Measurements from ENCODE around the gene SVEP1. TPM values are rescaled to one million over a fixed set of nuclear protein-coding genes. Genes with fewer than 3 reads are reported as not detected.

The SVEP1 gene
- total RNA-seq, 2 experiments from 2014 or later: not detected

GRCh38 chr9:110499608-110500007 lies 79.9 kb downstream of the SVEP1 start:
- TF ChIP-seq, protein P1, sequence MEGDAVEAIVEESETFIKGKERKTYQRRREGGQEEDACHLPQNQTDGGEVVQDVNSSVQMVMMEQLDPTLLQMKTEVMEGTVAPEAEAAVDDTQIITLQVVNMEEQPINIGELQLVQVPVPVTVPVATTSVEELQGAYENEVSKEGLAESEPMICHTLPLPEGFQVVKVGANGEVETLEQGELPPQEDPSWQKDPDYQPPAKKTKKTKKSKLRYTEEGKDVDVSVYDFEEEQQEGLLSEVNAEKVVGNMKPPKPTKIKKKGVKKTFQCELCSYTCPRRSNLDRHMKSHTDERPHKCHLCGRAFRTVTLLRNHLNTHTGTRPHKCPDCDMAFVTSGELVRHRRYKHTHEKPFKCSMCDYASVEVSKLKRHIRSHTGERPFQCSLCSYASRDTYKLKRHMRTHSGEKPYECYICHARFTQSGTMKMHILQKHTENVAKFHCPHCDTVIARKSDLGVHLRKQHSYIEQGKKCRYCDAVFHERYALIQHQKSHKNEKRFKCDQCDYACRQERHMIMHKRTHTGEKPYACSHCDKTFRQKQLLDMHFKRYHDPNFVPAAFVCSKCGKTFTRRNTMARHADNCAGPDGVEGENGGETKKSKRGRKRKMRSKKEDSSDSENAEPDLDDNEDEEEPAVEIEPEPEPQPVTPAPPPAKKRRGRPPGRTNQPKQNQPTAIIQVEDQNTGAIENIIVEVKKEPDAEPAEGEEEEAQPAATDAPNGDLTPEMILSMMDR (IDR thresholded peaks at IDR 0.05): no peak
- no peak overlapping the region for H3K27ac ChIP-seq (ENCODE audit: low read depth in 1 of 2, low read length in 2 of 2)
- POLR2A ChIA-PET: no interaction called here
- intact Hi-C loops (cut with DNase I, micrococcal nuclease): no loop called here
- no peaks in the 10 kb centered on the region for H3K4me1 ChIP-seq (ENCODE audit: insufficient read depth, low read length)
- no peaks in the 10 kb centered on the region for H3K27me3 ChIP-seq (ENCODE audit: control insufficient read depth in 1 of 2, insufficient read depth in 2 of 2, low read length in 2 of 2)
- DNase-seq (no peak), ATAC-seq (ENCODE audit: poor library complexity) (no peak)
- no peaks in the 10 kb centered on the region for H3K9me3 ChIP-seq (ENCODE audit: control insufficient read depth in 1 of 2, insufficient read depth in 1 of 2, low read length in 2 of 2)
- Mint-ChIP-seq H3K9me3 (no peaks in the 10 kb centered on the region), H3K4me3 (no peak overlapping the region), H3K27me3 (no peaks in the 10 kb centered on the region), H3K27ac (no peak overlapping the region), H3K36me3 (ENCODE audit: low read depth) (no peaks in the 10 kb centered on the region), H3K4me1 (ENCODE audit: low read depth) (no peaks in the 10 kb centered on the region)
- no peak overlapping the region for H3K4me3 ChIP-seq (ENCODE audit: low read length)
- CTCF ChIA-PET: no interaction called here
- H3K36me3 ChIP-seq (ENCODE audit: insufficient read depth, low read length): no peaks in the 10 kb centered on the region

DNA sequence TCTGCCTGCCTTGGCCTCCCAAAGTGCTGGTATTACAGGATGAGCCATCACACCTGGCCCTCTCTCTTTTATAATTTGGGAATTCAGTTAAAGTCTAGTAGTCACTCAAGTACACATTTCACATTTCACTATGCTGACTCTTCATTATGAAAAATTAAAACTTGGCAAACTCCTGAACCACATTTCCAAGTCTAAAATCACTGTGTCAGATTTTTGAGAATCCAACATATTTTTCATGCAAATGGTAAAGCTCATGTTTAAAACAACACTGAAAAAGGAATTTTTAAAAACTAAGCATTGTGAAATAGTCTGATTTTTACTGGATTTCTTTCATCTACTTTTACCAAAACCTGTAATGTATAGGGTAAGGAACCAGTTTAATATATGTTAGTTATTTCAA lies 92.3 kb downstream of the SVEP1 start:
- Mint-ChIP-seq H3K27me3 (peaks cover 4% of the 10 kb centered on the region), H3K9me3 (no peaks in the 10 kb centered on the region), H3K27ac (no peak overlapping the region), H3K4me3 (no peak overlapping the region), H3K36me3 (ENCODE audit: low read depth) (no peaks in the 10 kb centered on the region), H3K4me1 (ENCODE audit: low read depth) (no peaks in the 10 kb centered on the region)
- TF ChIP-seq, protein P1 (IDR thresholded peaks at IDR 0.05): no peak
- DNase-seq (no peak), ATAC-seq (ENCODE audit: poor library complexity) (no peak)
- ChIA-PET POLR2A (no interaction called here), CTCF (interaction anchor here (1.5 kb wide), 1 partner anchor 17 kb away, joined by 3 read pairs; no protein-coding TSS in a partner anchor)
- no peaks in the 10 kb centered on the region for H3K4me1 ChIP-seq (ENCODE audit: insufficient read depth, low read length)
- H3K27me3 ChIP-seq (ENCODE audit: control insufficient read depth in 1 of 2, insufficient read depth in 2 of 2, low read length in 2 of 2): no peaks in the 10 kb centered on the region
- H3K4me3 ChIP-seq (ENCODE audit: low read length): no peak overlapping the region
- no peak overlapping the region for H3K27ac ChIP-seq (ENCODE audit: low read depth in 1 of 2, low read length in 2 of 2)
- intact Hi-C loops (cut with DNase I, micrococcal nuclease): no loop called here
- H3K36me3 ChIP-seq (ENCODE audit: insufficient read depth, low read length): no peaks in the 10 kb centered on the region
- H3K9me3 ChIP-seq (ENCODE audit: control insufficient read depth in 1 of 2, insufficient read depth in 1 of 2, low read length in 2 of 2): no peaks in the 10 kb centered on the region

- no peaks in the 10 kb centered on the region for H3K36me3 ChIP-seq (ENCODE audit: insufficient read depth, low read length)
- intact Hi-C loops (cut with DNase I, micrococcal nuclease): no loop called here
- DNase-seq: no peak
- no peak for ATAC-seq (ENCODE audit: poor library complexity)
- no peak overlapping the region for H3K4me3 Mint-ChIP-seq
- no peaks in the 10 kb centered on the region for H3K4me1 ChIP-seq (ENCODE audit: insufficient read depth, low read length)
- H3K4me3 ChIP-seq (ENCODE audit: low read length): no peak overlapping the region
- no peaks in the 10 kb centered on the region for H3K4me1 Mint-ChIP-seq (ENCODE audit: low read depth)
- no peaks in the 10 kb centered on the region for H3K27me3 ChIP-seq (ENCODE audit: control insufficient read depth in 1 of 2, insufficient read depth in 2 of 2, low read length in 2 of 2)
- H3K9me3 Mint-ChIP-seq: no peaks in the 10 kb centered on the region
- H3K27ac Mint-ChIP-seq: no peak overlapping the region
- no peaks in the 10 kb centered on the region for H3K36me3 Mint-ChIP-seq (ENCODE audit: low read depth)
- ChIA-PET CTCF (interaction anchor here (1.5 kb wide), 1 partner anchor 18 kb away, joined by 3 read pairs; no protein-coding TSS in a partner anchor), POLR2A (no interaction called here)
- TF ChIP-seq, protein P1 (IDR thresholded peaks at IDR 0.05): no peak
- no peak overlapping the region for H3K27ac ChIP-seq (ENCODE audit: low read depth in 1 of 2, low read length in 2 of 2)
- H3K27me3 Mint-ChIP-seq: peaks cover 4% of the 10 kb centered on the region
- H3K9me3 ChIP-seq (ENCODE audit: control insufficient read depth in 1 of 2, insufficient read depth in 1 of 2, low read length in 2 of 2): no peaks in the 10 kb centered on the region
These were observed 93.3 kb downstream of the SVEP1 start for GRCh38 chr9:110486218-110486617.

All from CD4-positive, alpha-beta T cell (primary cell).